NOMO-1 treated with dmso at 0.1 percent for 144 hours (cell line): ENCODE results near the gene GCFC2.
A peak's percentile ranks its signal among the peaks of the same experiment; 100 is the strongest.
"Not testable (repeated sequence)": the region's sequence is repeated elsewhere in the genome, so short reads cannot be mapped to it uniquely, and the experiment has no call there.

ENCODE experiments used
- DNase-seq: peaks from one replicate; lab custom pipeline; 2025; ENCODE audit not compliant: unreplicated experiment; lab: John Stamatoyannopoulos, UW

The GCFC2 gene

GRCh38 chr2:75683430-75683829, 27.3 kb downstream of the GCFC2 start:
- DNase-seq = not testable (repeated sequence)

DNA sequence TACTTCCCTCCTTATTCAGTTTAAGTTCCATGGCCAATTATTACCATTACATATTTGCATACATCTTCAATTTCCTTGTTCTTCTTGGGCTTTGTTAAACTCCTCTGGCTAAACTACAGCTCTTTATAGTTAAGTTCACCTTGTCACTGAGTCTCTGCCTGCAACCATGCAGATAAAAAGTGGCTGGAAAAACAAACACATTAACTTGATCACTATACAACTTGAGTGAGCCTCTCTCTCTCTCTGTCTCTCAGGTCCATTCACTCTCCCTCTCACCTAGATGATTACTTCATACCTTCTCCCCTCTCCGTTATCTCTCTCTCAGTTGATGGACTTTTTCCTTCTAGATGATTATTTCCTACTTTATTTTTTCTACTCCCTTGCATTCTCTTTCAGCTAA, 30.3 kb downstream of the GCFC2 start:
- no peak for DNase-seq

GRCh38 chr2:75679556-75679955, 31.2 kb downstream of the GCFC2 start:
- DNase-seq = no peak

DNA sequence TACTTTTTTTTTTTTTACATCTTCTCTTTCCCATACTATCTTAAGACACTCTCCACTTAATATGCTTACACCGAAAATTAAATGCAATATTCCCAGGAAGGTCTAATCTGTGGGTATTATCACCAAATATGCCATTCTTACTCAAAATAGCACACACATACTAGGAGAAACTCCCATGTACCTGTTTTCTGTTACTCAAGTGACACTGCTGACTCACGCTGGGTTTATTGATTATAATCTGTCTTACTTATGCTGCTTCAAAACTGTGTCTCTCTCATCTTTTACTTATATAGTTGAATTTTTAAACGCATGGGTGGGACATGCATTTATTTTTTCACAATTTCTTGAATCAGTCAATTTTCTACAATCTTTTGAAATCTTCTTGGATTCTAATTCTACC, 34.3 kb downstream of the GCFC2 start:
- DNase-seq = no peak

GRCh38 chr2:75675908-75676307, 34.8 kb downstream of the GCFC2 start:
- DNase-seq = no peak

GRCh38 chr2:75675423-75675822, 35.3 kb downstream of the GCFC2 start:
- DNase-seq = not testable (repeated sequence)

DNA sequence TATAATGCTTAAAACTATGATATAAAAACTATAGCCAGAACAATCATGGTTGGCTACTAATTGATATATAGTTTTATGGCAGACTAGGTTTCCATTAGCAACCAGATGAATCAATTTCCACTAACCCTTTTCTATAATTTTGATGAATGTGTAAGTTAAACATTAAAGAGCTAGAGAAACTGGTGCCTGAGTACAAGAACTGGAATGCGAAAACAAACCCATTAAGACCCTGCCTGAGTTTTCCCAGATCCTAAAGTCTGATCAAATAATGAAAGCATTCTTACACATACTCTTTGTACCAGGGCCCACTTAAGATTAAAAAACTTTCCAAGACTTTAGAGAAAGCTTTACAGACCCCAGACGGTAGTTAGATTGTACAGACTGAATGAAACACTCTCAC, 42.8 kb downstream of the GCFC2 start:
- no peak for DNase-seq

- no peak for DNase-seq
These were observed 43.8 kb downstream of the GCFC2 start for GRCh38 chr2:75666911-75667310.

GRCh38 chr2:75657798-75658197, 52.9 kb downstream of the GCFC2 start:
- DNase-seq = no peak

GRCh38 chr2:75656563-75656962, 54.2 kb downstream of the GCFC2 start:
- DNase-seq = no peak

GRCh38 chr2:75655861-75656260, 54.9 kb downstream of the GCFC2 start:
- no peak for DNase-seq

- DNase-seq = no peak
These were observed 56.7 kb downstream of the GCFC2 start for GRCh38 chr2:75654012-75654411.

- no peak for DNase-seq
These were observed 62.9 kb downstream of the GCFC2 start for GRCh38 chr2:75647771-75648170.

GRCh38 chr2:75646583-75647425, 63.9 kb downstream of the GCFC2 start, which contains the start of gene MRPL19:
Gene MRPL19 (plus strand): TSS chr2:75646783. CDS start chr2:75646808, 25 bp downstream.
- DNase-seq = peak; percentile 90

- no peak for DNase-seq
These were observed 64.6 kb downstream of the GCFC2 start for GRCh38 chr2:75646090-75646582.

GRCh38 chr2:75645643-75646042, 65.1 kb downstream of the GCFC2 start:
- no peak for DNase-seq

DNA sequence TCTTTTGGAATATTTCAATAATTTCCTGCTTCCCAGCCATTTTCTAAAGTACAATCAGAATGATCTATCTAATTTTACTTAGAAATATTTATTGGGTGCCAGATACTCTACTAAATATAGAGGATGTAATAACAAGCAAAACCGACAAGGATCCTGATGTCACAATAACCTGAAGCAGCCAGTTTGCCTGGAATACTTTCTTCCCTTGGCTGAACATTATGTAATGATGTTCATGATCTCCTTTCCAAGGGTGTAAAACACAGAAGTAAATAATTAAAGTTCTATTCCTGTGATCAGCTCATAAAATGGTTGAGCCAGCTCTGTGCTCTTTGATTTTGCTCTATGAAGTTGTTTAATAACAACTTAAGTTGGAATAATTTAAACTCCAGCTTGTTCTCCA, 66.7 kb downstream of the GCFC2 start:
- no peak for DNase-seq

DNA sequence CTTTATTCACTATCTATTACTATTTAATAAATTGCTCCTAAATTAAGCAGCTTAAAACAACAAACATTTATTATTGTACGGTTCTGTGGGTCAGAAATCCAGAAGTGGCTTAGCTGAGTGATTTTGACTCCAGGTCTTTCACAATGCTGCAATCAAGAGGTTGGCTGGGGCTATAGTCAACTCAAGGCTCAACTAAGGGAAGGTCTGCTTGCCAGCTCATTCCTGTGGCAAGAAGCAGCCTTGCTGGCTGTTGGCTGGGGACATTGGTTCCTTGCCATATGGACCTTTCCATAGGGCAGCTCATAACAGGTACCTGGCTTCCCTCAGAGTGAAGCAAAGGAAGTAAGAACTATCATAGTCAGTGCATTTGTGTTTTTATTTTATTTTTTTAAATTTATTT, 69.1 kb downstream of the GCFC2 start:
- no peak for DNase-seq

DNA sequence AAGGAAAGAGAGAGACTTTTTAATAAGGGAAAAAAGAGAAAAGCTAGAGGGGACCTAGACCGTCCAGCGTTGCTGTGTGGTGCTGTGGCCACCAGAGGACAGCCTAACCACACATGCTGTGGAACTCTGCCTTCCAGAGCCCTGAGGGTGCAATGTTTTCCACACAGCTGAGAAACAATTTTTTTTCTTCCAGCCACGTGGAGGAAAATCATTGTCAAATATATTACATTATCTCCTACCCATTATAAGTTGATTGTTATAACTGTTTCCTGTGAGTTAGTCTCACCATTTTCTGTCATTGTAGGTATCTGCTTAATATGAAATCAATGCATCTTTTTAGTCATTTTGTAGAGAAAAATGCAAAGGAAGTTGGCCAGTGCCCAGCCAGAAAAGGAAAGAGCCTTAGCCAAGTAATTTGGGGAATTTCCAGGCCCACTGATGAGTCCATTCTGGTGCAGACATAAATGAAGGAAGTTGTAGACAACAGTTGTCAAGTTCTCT, 70.0 kb downstream of the GCFC2 start:
- no peak for DNase-seq

- no peak for DNase-seq
These were observed 73.1 kb downstream of the GCFC2 start for GRCh38 chr2:75637568-75637967.

- no peak for DNase-seq
These were observed 75.8 kb downstream of the GCFC2 start for GRCh38 chr2:75634945-75635344.

GRCh38 chr2:75633620-75634019, 77.1 kb downstream of the GCFC2 start:
- no peak for DNase-seq

GRCh38 chr2:75632813-75633212, 77.9 kb downstream of the GCFC2 start:
- DNase-seq = no peak
